Nephron (organoid): Measurements from ENCODE around the gene POLR2L.
A peak's percentile ranks its signal among the peaks of the same experiment; 100 is the strongest.

Source experiments
- H3K27ac Mint-ChIP-seq, 3 experiments: 2 replicates each; pipeline ENCODE4 v1.8.0; 2020; ENCODE audit warnings: mixed read lengths in 3 of 3, mild to moderate bottlenecking in 2 of 3, moderate library complexity in 1 of 3
- H3K27me3 Mint-ChIP-seq: 2 replicates; pipeline ENCODE4 v1.8.0; 2021; ENCODE audit warnings: low read depth, mild to moderate bottlenecking, moderate library complexity, mixed read lengths
- H3K36me3 Mint-ChIP-seq: 2 replicates; pipeline ENCODE4 v1.8.0; 2020; ENCODE audit warnings: low read depth, mixed read lengths
- H3K4me1 Mint-ChIP-seq: 2 replicates; pipeline ENCODE4 v1.8.0; 2020; ENCODE audit warnings: mixed read lengths
- H3K4me3 Mint-ChIP-seq, 3 experiments: 2 replicates each; pipeline ENCODE4 v1.8.0; 2020; ENCODE audit warnings: mild to moderate bottlenecking in 3 of 3, mixed read lengths in 3 of 3, moderate library complexity in 2 of 3
- H3K9me3 Mint-ChIP-seq: 2 replicates; pipeline ENCODE4 v1.8.0; 2020; ENCODE audit warnings: mixed read lengths
- TF ChIP-seq, protein P1 (sequence below), 3 experiments: fragments of 200-600 bp; sonication (generic); IDR thresholded peaks; one replicate each; pipeline ENCODE4 v1.5.0; 2021; ENCODE audit warnings: antibody characterized with exemption in 3 of 3; ENCODE audit not compliant: unreplicated experiment in 3 of 3

POLR2L gene

GRCh38 chr11:832529-833113, 9.7 kb downstream of the POLR2L start, which contains the start of gene CD151:
TSS of gene CD151 (plus strand) at chr11:832952. CDS start at chr11:836070, 3,118 bp downstream.
- TF ChIP-seq, protein P1, sequence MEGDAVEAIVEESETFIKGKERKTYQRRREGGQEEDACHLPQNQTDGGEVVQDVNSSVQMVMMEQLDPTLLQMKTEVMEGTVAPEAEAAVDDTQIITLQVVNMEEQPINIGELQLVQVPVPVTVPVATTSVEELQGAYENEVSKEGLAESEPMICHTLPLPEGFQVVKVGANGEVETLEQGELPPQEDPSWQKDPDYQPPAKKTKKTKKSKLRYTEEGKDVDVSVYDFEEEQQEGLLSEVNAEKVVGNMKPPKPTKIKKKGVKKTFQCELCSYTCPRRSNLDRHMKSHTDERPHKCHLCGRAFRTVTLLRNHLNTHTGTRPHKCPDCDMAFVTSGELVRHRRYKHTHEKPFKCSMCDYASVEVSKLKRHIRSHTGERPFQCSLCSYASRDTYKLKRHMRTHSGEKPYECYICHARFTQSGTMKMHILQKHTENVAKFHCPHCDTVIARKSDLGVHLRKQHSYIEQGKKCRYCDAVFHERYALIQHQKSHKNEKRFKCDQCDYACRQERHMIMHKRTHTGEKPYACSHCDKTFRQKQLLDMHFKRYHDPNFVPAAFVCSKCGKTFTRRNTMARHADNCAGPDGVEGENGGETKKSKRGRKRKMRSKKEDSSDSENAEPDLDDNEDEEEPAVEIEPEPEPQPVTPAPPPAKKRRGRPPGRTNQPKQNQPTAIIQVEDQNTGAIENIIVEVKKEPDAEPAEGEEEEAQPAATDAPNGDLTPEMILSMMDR (IDR thresholded peaks at IDR 0.05; ENCODE audit: unreplicated experiment in 3 of 3), result no peak
- Mint-ChIP-seq H3K4me1 (peaks cover 30% of the 10 kb centered on the region), H3K9me3 (no peaks in the 10 kb centered on the region), H3K36me3 (no peaks in the 10 kb centered on the region), H3K27ac (peak within 1 kb of the TSS; percentile 25 to 69 (median 63)), H3K4me3 (peak within 1 kb of the TSS; percentile 85 to 87 (median 85)), H3K27me3 (peaks cover 30% of the 10 kb centered on the region)

DNA sequence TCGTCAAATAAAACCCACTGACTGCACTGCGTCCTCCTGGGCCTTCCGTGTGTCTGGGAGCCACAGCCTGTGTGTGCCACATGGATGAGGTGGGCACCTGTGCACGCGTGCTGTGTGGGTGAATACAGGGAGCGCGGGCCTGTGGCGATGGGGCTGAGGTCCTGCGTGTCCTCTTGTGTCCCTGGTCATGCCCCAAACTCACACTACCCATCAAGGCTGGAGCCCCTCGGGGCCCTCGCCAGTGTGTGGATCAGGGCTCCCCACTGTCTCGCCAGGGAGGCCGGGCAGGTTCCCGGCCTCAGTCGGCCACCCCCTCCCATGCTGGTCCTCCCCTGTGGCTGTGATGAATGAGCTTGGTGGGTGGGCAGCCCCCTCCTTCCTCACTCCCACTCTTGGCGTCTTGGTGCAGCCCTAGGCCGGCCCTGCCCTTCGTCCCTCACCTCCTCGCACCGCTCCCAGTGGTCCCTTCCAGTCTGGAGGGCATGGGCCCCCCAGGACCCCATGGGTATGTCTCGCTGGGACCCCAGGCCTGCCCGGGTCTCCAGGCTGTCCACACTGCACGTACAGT, 10.3 kb downstream of the POLR2L start:
- H3K27ac Mint-ChIP-seq, result peak overlapping the region in 2 of 3 experiments; percentile 58 to 60
- H3K27me3 Mint-ChIP-seq, result peaks cover 32% of the 10 kb centered on the region
- H3K4me1 Mint-ChIP-seq, result peaks cover 32% of the 10 kb centered on the region
- H3K36me3 Mint-ChIP-seq, result no peaks in the 10 kb centered on the region
- H3K4me3 Mint-ChIP-seq, result peak overlapping the region; percentile 82 to 85 (median 82)
- H3K9me3 Mint-ChIP-seq, result no peaks in the 10 kb centered on the region
- TF ChIP-seq, protein P1 (IDR thresholded peaks at IDR 0.05; ENCODE audit: unreplicated experiment in 3 of 3), result no peak

GRCh38 chr11:831118-831864, 11.0 kb downstream of the POLR2L start:
- Mint-ChIP-seq H3K36me3 (no peaks in the 10 kb centered on the region), H3K9me3 (no peaks in the 10 kb centered on the region), H3K27me3 (peaks cover 37% of the 10 kb centered on the region), H3K27ac (peak overlapping the region in 2 of 3 experiments; percentile 20 to 60), H3K4me1 (peaks cover 32% of the 10 kb centered on the region), H3K4me3 (peak overlapping the region; percentile 82 to 85 (median 82))
- TF ChIP-seq, protein P1 (IDR thresholded peaks at IDR 0.05; ENCODE audit: unreplicated experiment in 3 of 3), result no peak

- H3K9me3 Mint-ChIP-seq, result no peaks in the 10 kb centered on the region
- peaks cover 38% of the 10 kb centered on the region for H3K27me3 Mint-ChIP-seq
- H3K27ac Mint-ChIP-seq, result peak overlapping the region in 1 of 3 experiments; percentile 55
- peak overlapping the region; percentile 59 to 82 (median 70) for H3K4me3 Mint-ChIP-seq
- TF ChIP-seq, protein P1 (IDR thresholded peaks at IDR 0.05; ENCODE audit: unreplicated experiment in 3 of 3), result no peak
- no peaks in the 10 kb centered on the region for H3K36me3 Mint-ChIP-seq
- H3K4me1 Mint-ChIP-seq, result peaks cover 32% of the 10 kb centered on the region
Measured at GRCh38 chr11:830295-831117, 11.8 kb downstream of the POLR2L start.

DNA sequence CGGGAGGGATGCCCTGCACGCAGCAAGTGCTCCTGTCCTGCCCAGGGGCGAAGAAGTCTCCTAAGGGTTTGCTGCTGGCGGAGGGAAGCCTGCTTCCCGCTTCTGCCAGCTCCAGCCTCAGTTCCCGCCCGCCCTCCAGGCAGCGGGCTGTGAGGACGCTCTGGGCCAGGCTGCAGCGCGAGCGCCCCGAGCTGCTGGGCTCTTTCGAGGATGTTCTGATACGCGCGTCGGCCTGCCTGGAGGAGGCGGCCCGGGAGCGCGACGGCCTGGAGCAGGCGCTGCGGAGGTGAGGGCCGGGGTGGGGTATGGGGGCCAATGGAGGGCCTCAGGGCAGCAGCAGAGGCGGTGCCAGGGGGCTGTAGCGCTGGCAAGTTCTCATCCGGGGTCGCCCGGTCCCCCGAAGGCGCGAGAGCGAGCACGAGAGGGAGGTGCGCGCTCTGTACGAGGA, 12.5 kb downstream of the POLR2L start:
- Mint-ChIP-seq H3K27me3 (peaks cover 43% of the 10 kb centered on the region), H3K36me3 (peaks cover 6% of the 10 kb centered on the region), H3K4me3 (peak overlapping the region; percentile 59 to 74 (median 70)), H3K4me1 (peaks cover 35% of the 10 kb centered on the region), H3K27ac (peak overlapping the region in 1 of 3 experiments; percentile 55), H3K9me3 (no peaks in the 10 kb centered on the region)
- TF ChIP-seq, protein P1 (IDR thresholded peaks at IDR 0.05; ENCODE audit: unreplicated experiment in 3 of 3), result no peak
